G401.6 (cell line): Measurements from ENCODE around the gene DNAJB12.
A peak's percentile ranks its signal among the peaks of the same experiment; 100 is the strongest.
"Not testable (repeated sequence)": the region's sequence is repeated elsewhere in the genome, so short reads cannot be mapped to it uniquely, and the experiment has no call there.

Experiments used
- FAIRE-seq: peaks from 2 replicates; lab custom pipeline; 2012; peaks lifted over from hg19 to GRCh38; lab: Jason Lieb, UNC

Gene DNAJB12

GRCh38 chr10:72353028-72353964, 1.4 kb downstream of the DNAJB12 start:
- no peak for FAIRE-seq

DNA sequence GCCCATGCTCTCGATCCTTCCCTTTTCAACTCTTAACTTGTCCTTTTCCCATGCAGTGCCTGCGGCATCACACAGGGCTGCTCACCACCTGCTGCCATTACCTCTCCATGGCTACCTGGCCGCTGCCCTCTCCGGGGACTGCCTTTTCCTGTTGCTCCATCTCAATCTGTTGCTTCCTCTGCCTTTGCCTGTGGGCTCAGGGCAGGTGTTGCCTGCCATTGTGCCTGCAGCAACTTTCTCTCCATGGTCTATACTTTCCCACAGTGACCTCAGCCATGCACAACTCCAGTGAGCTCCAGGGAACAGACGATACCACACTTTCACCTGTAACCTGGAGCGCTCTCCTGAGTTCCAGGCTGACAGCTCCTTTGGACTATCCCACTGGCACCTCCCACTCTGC, 3.2 kb downstream of the DNAJB12 start:
- FAIRE-seq = no peak

GRCh38 chr10:72349438-72349837, 5.3 kb downstream of the DNAJB12 start:
- no peak for FAIRE-seq

DNA sequence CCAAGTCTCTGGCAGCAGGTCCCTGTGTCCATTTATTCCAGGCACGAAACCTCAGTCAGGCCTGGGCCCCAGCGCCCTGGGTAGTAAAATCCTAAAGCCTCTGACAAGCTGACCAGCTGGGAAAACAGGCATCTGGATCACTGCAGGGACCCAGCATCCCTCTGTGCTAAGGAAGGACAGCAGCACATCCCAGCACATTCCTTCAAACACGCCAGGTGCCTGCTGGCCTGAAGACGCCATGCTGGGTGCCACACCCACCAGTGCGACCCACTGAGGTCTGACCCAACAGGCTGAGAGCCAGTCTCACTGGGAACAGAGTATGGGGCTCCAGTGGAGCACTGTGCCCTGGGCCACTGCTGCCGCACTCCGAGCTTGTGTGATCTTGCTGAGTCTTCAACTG, 6.4 kb downstream of the DNAJB12 start:
- no peak for FAIRE-seq

- not testable (repeated sequence) for FAIRE-seq
These were observed 8.6 kb downstream of the DNAJB12 start for GRCh38 chr10:72346117-72346516.

- FAIRE-seq = no peak
These were observed 9.8 kb downstream of the DNAJB12 start for GRCh38 chr10:72344932-72345331.

DNA sequence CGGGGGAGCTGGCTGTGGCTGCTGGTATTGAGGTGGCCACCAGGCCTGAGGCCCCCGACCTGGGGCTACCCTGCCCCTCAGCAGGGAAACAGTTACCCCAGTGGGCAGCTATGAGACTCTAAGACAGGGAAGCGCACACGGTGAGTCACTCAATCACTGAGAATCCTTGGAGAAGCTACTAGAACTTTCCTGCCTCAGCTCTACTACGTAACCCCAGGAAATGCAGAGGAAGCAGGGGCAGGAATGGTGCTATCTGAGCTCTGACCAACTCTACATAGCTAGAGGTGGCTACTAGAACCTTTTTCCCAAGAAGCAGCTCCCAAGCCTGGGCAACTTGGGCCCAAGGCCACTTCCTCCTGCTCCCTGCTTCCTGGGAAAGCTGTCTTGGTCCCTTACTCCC, 11.8 kb downstream of the DNAJB12 start:
- FAIRE-seq = no peak

- no peak for FAIRE-seq
These were observed 14.0 kb downstream of the DNAJB12 start for GRCh38 chr10:72340510-72341261.

DNA sequence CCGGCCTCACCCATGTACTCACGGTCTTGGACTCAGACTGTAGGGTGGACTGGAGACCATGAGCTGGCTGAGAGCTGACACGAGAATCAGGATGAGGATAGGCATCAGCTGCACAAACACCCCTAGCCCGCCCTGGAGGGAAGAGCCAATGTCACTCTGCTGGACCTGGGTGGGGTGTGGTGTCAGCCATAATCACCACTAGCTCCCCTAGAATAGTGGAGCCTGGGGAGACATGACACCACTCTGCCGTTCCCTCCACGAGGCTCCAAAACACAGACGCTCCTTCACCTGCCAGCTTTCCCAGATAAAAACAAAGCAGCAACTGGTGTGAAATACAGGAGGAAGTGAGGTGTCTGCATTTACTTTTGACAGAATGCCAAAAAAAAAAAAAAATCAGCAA, 16.5 kb downstream of the DNAJB12 start:
- no peak for FAIRE-seq

- FAIRE-seq = no peak
These were observed 17.0 kb downstream of the DNAJB12 start for GRCh38 chr10:72337722-72338121.

DNA sequence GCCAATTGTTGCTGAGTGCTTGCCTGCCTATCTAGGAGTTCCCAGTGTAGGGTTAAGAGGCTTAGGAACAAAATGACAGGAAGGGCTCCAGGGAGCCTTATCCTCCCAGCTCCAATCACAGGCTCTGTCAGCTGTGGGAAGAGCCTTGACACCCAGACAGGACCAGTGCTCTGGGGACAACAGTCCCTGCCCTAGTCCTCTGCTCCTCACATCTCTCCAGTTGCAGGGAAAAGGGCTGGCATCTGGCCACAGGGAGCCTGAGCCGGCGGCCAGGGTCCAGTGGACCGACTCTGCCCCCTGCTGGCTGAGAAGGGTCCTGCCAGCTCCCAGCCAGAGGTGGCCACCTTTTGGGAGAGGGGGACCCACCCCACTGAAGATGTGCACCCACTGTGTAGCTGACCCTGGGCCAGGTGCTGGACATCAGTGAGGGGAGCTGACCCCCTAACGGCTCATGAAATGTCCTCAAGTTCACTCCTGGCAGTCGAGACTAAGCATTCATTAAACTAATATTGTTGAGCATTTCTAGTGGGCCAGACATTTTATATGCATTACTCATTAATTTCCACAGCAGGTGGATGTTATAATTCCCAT, 17.6 kb downstream of the DNAJB12 start:
- no peak for FAIRE-seq

DNA sequence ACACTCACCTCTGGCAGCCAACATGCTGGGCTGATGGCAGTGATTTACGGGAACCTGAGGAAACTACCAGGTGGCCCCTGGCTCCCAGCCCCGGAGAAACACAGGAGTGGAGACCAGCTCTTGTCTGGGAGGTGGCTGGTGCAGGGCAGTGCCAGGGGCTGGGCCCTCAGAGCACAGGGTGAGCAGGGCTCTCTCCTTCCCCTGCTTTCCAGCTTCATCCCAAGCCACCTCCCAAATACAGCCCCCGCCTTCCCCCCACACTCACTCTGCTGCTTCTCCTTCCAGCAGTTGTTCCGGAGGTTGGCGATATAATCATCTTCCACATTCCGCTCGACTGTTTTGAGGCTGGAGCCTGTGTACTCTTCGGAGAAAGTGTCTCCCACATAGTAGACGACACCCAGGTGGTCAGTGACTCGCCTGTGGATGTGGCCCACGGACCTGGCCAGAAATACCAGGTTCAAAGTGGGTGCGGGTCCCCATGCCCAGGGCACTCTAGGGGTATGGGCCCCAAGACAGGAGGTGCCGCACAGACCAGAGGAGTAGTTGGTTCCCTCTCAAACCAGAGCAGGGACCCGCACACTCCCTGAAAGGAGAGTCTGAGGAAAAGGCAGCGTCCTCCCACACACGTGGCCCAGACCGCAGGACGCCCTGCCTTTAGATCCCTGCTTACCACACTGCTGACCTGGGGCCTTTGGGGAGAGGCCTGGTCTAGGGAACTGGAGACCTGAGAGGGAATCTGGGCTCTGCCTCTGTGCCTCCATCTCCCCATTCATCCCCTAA, 18.3 kb downstream of the DNAJB12 start:
- no peak for FAIRE-seq

DNA sequence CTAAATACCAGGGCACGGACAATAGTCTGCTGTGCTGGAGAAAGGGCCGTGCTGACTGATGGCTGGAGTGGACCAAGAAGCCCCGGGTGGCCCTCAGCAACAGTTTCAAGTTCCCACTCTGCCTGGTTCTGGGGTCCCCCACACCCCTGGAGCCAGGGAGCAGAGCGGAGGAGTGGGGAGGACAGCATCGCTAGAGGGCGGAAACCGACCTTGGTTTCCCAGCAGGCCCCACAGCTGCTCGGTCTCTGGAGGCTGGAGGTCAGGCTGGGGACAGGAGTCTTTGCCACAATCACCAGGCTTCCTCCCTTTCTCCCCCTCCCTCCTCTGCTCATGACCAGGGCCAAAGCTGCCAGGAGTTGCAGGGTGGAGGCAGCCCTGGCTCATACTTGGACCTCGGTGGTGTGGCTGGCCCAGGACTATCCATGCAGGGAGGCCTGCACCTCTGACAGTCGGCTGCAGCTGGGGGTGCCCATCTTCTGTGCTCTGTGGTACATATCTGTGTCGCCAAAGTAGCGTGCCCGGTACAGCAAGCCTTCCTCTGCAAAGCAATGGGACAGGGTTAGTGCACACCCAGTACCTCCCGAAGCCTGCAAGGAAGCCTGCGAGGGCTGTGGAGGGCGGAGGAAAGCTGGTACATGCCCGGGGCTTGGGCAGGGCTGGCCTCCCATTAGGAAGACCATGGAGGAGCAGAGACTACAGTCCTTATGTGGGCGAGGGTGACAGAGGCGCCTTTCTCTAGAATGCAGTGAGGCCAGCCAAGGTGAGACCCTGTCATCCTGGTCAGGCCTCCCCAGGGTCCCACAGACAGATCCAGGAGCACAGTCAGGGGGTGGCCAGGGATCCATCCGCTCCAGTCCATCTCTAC, 19.1 kb downstream of the DNAJB12 start:
- no peak for FAIRE-seq

GRCh38 chr10:72334825-72335393, 19.8 kb downstream of the DNAJB12 start:
- FAIRE-seq = no peak

- FAIRE-seq = peak; percentile 27
These were observed 20.4 kb downstream of the DNAJB12 start for GRCh38 chr10:72334196-72334824.

DNA sequence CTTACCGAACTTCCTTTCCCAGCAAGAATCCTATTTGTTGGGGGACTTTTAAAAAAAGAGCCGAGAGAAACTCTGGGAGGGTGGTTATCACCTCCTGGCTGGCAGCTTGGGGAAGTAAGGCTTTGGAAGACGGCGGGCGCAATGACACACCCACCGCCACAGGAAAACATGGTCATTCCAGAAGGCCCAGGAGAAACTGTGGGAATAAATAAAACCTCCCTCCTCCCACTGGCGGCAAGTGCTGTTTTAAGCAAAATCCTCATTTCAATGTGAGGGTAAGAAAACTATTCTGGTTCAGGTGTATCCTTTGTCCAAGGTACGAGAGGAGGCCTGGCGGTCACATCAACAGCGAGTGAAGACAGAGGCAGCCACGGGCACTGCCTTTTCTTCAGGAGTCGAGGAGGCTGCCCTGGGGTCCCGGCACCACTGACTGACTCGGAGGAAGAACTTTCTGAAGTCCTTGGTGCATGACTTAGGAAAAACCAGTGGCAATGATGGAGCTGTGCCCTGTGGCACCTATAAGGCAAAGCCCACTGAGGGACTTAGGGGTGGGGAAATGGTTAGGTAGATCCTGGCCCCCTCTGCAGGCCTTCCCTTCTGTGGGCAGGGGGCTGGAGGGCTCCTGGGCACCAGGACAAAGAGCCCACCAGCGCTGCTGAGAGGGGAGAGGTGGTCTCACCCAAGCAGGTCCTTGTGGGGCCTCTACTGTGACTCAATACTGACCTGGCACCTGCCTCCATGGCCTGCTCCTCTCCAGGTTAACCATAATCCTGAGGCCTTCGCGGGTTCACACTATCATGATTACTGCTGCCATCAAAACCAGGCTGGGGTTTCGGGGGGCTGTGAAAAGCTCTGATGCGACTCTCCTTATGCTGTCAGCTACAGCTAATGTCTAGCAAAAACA, 21.4 kb downstream of the DNAJB12 start:
- no peak for FAIRE-seq

GRCh38 chr10:72332423-72333111, 22.2 kb downstream of the DNAJB12 start:
- FAIRE-seq = no peak

DNA sequence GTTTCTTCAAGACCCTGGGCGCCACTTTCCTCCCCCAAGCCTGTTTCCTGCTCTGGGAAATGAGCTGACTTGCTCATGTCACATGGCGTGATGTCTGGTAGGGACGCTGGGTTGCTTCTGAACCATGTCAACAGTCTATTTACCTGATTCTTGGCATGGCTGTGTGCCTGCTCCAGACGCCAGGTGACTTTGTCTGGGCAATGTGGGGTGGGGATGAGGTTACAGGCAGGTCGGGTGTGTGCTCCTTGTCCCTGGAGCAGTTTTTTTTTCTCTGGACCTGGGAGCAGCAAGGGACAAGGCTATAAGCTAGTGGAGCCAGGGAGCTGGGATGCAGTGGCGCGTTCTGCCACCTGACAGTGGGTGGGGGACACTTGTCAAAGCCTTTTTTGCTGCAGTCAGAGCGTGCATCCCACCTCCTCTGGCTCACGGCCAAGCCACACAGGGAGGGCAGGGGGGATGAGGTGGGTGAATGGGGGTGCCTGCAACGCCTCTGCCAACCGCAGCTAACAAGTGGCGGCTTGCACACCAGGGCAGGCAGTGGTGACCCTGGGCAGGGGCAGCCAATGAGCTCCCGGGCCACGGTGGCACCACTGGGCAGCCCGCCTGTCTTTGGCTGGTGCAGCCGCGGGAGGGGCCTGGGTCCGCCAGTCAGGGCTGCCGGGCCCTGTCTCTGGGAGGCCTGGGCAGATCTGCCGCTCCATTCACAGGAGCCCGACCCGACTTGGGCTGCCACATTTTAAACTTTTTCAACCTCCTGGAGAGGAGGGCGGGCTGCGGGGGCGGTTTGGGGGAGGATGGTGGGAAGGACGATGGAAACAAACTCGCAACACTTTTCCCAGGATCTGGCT, 22.9 kb downstream of the DNAJB12 start:
- peak; percentile 94 for FAIRE-seq
